Panc1 (cell line): Measurements from ENCODE around the gene CD84.
A peak's percentile ranks its signal among the peaks of the same experiment; 100 is the strongest.

ENCODE experiments used
- CTCF ChIP-seq: fragments of 450-650 bp; IDR thresholded peaks from 2 replicates; pipeline ENCODE4 v1.5.1; 2017; ENCODE audit warnings: mild to moderate bottlenecking
- POLR2AphosphoS5 ChIP-seq: IDR thresholded peaks from 2 replicates; pipeline ENCODE4 v1.6.1; 2012; ENCODE audit warnings: mild to moderate bottlenecking, low read depth, low read length, moderate library complexity
- TCF7L2 ChIP-seq: IDR thresholded peaks from 2 replicates; pipeline ENCODE4 v1.6.1; 2011; ENCODE audit warnings: mild to moderate bottlenecking, low read depth, low read length, inconsistent platforms

- TF ChIP-seq CTCF (peak; percentile 72), POLR2AphosphoS5 (no peak), TCF7L2 (no peak)
These were observed 39.5 kb upstream of the CD84 start for GRCh38 chr1:160618763-160619274.
